PC-3 (cell line): ENCODE results near the gene CABCOCO1. TPM values are rescaled to one million over a fixed set of nuclear protein-coding genes. Genes with fewer than 3 reads are reported as not detected.
A peak's percentile ranks its signal among the peaks of the same experiment; 100 is the strongest.

ENCODE experiments used
- ATAC-seq: fragments of 200-7000 bp; cut with Tn5 transposase; 2 replicates; pipeline ENCODE4 v1.9.1; 2020; ENCODE audit warnings: mild to moderate bottlenecking, moderate library complexity
- BruUV-seq: library from RNA; stranded (reverse); fragments of 400-500 nt; replicated peaks from 2 replicates; lab custom pipeline; 2021; lab: Mats Ljungman, UMichigan
- CTCF ChIA-PET: fragments of 300-600 bp; sonication (Branson Sonifier 250); formaldehyde crosslinking; loops from one replicate; lab custom pipeline; 2022; ENCODE audit warnings: antibody characterized with exemption; lab: Charles Lee
- POLR2A ChIA-PET: fragments of 300-600 bp; sonication (Branson Sonifier 250); formaldehyde crosslinking; loops from one replicate; lab custom pipeline; 2022; ENCODE audit warnings: antibody characterized with exemption; ENCODE audit not compliant: unreplicated experiment; lab: Charles Lee
- DNase-seq: peaks from one replicate; pipeline ENCODE4 v3.0.0-alpha.2; 2015
- H2AFZ ChIP-seq: fragments of 300-600 bp; sonication (generic); 2 replicates; pipeline ENCODE4 v1.6.0; 2016; ENCODE audit warnings: antibody characterized with exemption, low read length
- H3F3A ChIP-seq: fragments of 300-600 bp; sonication (generic); one replicate; pipeline ENCODE4 v1.6.0; 2017; ENCODE audit warnings: antibody characterized with exemption, low read length, control low read depth, mild to moderate bottlenecking; ENCODE audit not compliant: unreplicated experiment
- H3K27ac ChIP-seq: fragments of 300-600 bp; sonication (generic); 2 replicates; pipeline ENCODE4 v1.5.1; 2016; ENCODE audit warnings: mild to moderate bottlenecking, low read length
- H3K27me3 ChIP-seq: fragments of 300-600 bp; sonication (generic); 2 replicates; pipeline ENCODE4 v1.6.1; 2016; ENCODE audit warnings: low read length, mixed read lengths
- H3K36me3 ChIP-seq: fragments of 300-600 bp; sonication (generic); 2 replicates; pipeline ENCODE4 v1.6.1; 2016; ENCODE audit warnings: low read depth, mixed run types, low read length, mixed read lengths
- H3K4me1 ChIP-seq: fragments of 300-600 bp; sonication (generic); 2 replicates; pipeline ENCODE4 v1.5.1; 2016; ENCODE audit warnings: low read length; ENCODE audit not compliant: insufficient read depth
- H3K4me2 ChIP-seq: fragments of 300-600 bp; sonication (generic); 2 replicates; pipeline ENCODE4 v1.6.0; 2016; ENCODE audit warnings: low read length
- H3K4me3 ChIP-seq: fragments of 300-600 bp; sonication (generic); 2 replicates; pipeline ENCODE4 v1.5.1; 2016; ENCODE audit warnings: mild to moderate bottlenecking, low read length, mixed read lengths
- H3K79me2 ChIP-seq: fragments of 300-600 bp; sonication (generic); 2 replicates; pipeline ENCODE4 v1.6.1; 2017; ENCODE audit warnings: low read length, mixed read lengths
- H3K9ac ChIP-seq: fragments of 300-600 bp; sonication (generic); 2 replicates; pipeline ENCODE4 v1.6.0; 2016; ENCODE audit warnings: mild to moderate bottlenecking, low read length
- H3K9me2 ChIP-seq: fragments of 300-600 bp; sonication (generic); replicated peaks from 2 replicates; pipeline ENCODE4 v1.6.1; 2016; ENCODE audit warnings: mixed run types, low read length, mixed read lengths
- H3K9me3 ChIP-seq: fragments of 300-600 bp; sonication (generic); 2 replicates; pipeline ENCODE4 v1.6.1; 2016; ENCODE audit warnings: low read length, mixed read lengths
- H4K20me1 ChIP-seq: fragments of 300-600 bp; sonication (generic); 2 replicates; pipeline ENCODE4 v1.6.1; 2016; ENCODE audit warnings: low read length, mixed read lengths
- EZH2 ChIP-seq: fragments of 300-600 bp; sonication (generic); IDR thresholded peaks from one replicate; pipeline ENCODE4 v1.6.1; 2017; ENCODE audit warnings: antibody characterized with exemption, mild to moderate bottlenecking, low read length; ENCODE audit not compliant: unreplicated experiment
- EZH2phosphoT487 ChIP-seq: fragments of 300-600 bp; sonication (generic); IDR thresholded peaks from 2 replicates; pipeline ENCODE4 v1.6.1; 2018; ENCODE audit warnings: mild to moderate bottlenecking, antibody characterized with exemption, low read length, borderline replicate concordance
- intact Hi-C: fragments of 100-400 bp; cut with micrococcal nuclease; formaldehyde crosslinking; loops from 2 replicates; pipeline ENCODE4 v1.9.0; 2023
- total RNA-seq: library from RNA; depleted of rRNA; stranded (reverse); fragments of >200 nt; gene quantifications from 2 replicates; pipeline ENCODE4 v1.2.3, GENCODE V29; 2014
- TF ChIP-seq, protein P1 (sequence below): fragments of 300-600 bp; sonication (generic); conservative IDR thresholded peaks from 2 replicates; pipeline ENCODE4 v1.5.1; 2017; ENCODE audit warnings: antibody characterized with exemption, low read depth, mild to moderate bottlenecking, low read length

The CABCOCO1 gene
- total RNA-seq, 1 experiment from 2014 or later = not detected

DNA sequence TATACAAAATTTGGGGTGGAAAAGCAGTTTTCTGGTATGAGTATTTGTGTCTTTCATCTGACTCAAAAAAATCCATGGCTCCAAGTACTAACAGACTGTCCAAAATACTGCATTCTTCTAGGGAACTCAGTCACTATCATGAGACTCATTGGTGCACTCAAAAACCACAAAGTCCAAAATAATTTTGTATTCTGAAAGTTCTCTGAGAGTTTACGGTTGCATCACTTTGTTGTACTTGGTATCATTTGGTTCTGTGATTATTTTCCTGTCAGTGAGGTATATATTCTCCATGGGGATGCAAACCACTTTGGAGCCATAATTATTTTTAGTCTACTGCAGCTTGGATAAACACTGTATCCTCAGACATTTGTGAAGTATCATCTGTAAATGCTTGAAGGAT, 28.0 kb upstream of the CABCOCO1 start:
- TF ChIP-seq, protein P1, sequence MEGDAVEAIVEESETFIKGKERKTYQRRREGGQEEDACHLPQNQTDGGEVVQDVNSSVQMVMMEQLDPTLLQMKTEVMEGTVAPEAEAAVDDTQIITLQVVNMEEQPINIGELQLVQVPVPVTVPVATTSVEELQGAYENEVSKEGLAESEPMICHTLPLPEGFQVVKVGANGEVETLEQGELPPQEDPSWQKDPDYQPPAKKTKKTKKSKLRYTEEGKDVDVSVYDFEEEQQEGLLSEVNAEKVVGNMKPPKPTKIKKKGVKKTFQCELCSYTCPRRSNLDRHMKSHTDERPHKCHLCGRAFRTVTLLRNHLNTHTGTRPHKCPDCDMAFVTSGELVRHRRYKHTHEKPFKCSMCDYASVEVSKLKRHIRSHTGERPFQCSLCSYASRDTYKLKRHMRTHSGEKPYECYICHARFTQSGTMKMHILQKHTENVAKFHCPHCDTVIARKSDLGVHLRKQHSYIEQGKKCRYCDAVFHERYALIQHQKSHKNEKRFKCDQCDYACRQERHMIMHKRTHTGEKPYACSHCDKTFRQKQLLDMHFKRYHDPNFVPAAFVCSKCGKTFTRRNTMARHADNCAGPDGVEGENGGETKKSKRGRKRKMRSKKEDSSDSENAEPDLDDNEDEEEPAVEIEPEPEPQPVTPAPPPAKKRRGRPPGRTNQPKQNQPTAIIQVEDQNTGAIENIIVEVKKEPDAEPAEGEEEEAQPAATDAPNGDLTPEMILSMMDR = no peak
- TF ChIP-seq EZH2phosphoT487 (no peak), EZH2 (no peak)
- Histone ChIP-seq H3K4me3 (no peak overlapping the region), H3K9me2 (peaks cover 8% of the 10 kb centered on the region), H3K9me3 (no peaks in the 10 kb centered on the region), H3K36me3 (no peaks in the 10 kb centered on the region), H3K4me2 (no peak overlapping the region), H3K79me2 (no peaks in the 10 kb centered on the region), H3K9ac (no peak overlapping the region), H3K4me1 (peaks cover 32% of the 10 kb centered on the region), H4K20me1 (no peaks in the 10 kb centered on the region), H3F3A (peaks cover 7% of the 10 kb centered on the region), H3K27me3 (no peaks in the 10 kb centered on the region), H2AFZ (no peak overlapping the region), H3K27ac (no peak overlapping the region)
- ATAC-seq = no peak
- DNase-seq = no peak
- POLR2A ChIA-PET = interaction anchor here (0.7 kb wide), 1 partner anchor 56 kb away, joined by 4 read pairs; no protein-coding TSS in a partner anchor
- no TSS peak for BruUV-seq
- CTCF ChIA-PET = no interaction called here
- intact Hi-C loops = no loop called here

- peak overlapping the region; percentile 67 for H3K27ac ChIP-seq
- 0 out of 2 replicates have a peak overlapping the region, but pooled peaks have one; percentile 1 for H3K4me3 ChIP-seq
- H3K4me1 ChIP-seq = peaks cover 32% of the 10 kb centered on the region
- H3K9ac ChIP-seq = peak overlapping the region; percentile 2; the same call in 1 of the 2 replicates
- H3K4me2 ChIP-seq = peak overlapping the region; percentile 45
- no peaks in the 10 kb centered on the region for H4K20me1 ChIP-seq
- H3K79me2 ChIP-seq = no peaks in the 10 kb centered on the region
- no peaks in the 10 kb centered on the region for H3K36me3 ChIP-seq
- H3K9me3 ChIP-seq = no peaks in the 10 kb centered on the region
- POLR2A ChIA-PET = no interaction called here
- TF ChIP-seq, protein P1 = no peak
- no peak for TF ChIP-seq EZH2
- TF ChIP-seq EZH2phosphoT487 = no peak
- H3K9me2 ChIP-seq = peaks cover 8% of the 10 kb centered on the region
- ATAC-seq (peak; percentile 12), DNase-seq (peak; percentile 33)
- H3K27me3 ChIP-seq = no peaks in the 10 kb centered on the region
- no peak overlapping the region for H2AFZ ChIP-seq
- CTCF ChIA-PET = no interaction called here
- no TSS peak for BruUV-seq
- H3F3A ChIP-seq = peaks cover 7% of the 10 kb centered on the region
- intact Hi-C loops = no loop called here
These were observed 27.3 kb upstream of the CABCOCO1 start for GRCh38 chr10:61635471-61635870.

- 0 out of 2 replicates have a peak overlapping the region, but pooled peaks have one; percentile 1 for H3K4me3 ChIP-seq
- no peaks in the 10 kb centered on the region for H3K27me3 ChIP-seq
- TF ChIP-seq, protein P1 = no peak
- TF ChIP-seq EZH2phosphoT487 (no peak), EZH2 (no peak)
- DNase-seq = peak; percentile 100
- peak overlapping the region; percentile 45 for H3K4me2 ChIP-seq
- ATAC-seq = peak; percentile 96
- no TSS peak for BruUV-seq
- H3K9me2 ChIP-seq = peaks cover 8% of the 10 kb centered on the region
- no peaks in the 10 kb centered on the region for H3K9me3 ChIP-seq
- intact Hi-C loops = no loop called here
- H2AFZ ChIP-seq = no peak overlapping the region
- H3K79me2 ChIP-seq = no peaks in the 10 kb centered on the region
- H3F3A ChIP-seq = peaks cover 7% of the 10 kb centered on the region
- CTCF ChIA-PET = no interaction called here
- no peaks in the 10 kb centered on the region for H4K20me1 ChIP-seq
- no peaks in the 10 kb centered on the region for H3K36me3 ChIP-seq
- peak overlapping the region; percentile 67 for H3K27ac ChIP-seq
- POLR2A ChIA-PET = no interaction called here
- peak overlapping the region; percentile 2; the same call in 1 of the 2 replicates for H3K9ac ChIP-seq
- peaks cover 32% of the 10 kb centered on the region for H3K4me1 ChIP-seq
These were observed 26.8 kb upstream of the CABCOCO1 start for GRCh38 chr10:61635932-61636331.
